GM13976 (cell line): ENCODE measurements around the gene CLRN3.

Experiments
- DNase-seq: peaks from one replicate; pipeline ENCODE4 v3.0.0; 2012; ENCODE audit warnings: low spot score
- CTCF ChIP-seq: IDR thresholded peaks from 2 replicates; pipeline ENCODE4 v1.5.1; 2012; ENCODE audit warnings: borderline replicate concordance, mild to moderate bottlenecking; ENCODE audit not compliant: insufficient read depth; ENCODE audit errors: extremely low read depth, missing control alignments, control extremely low read depth
- in situ Hi-C: fragments of 300-500 bp; cut with MboI; formaldehyde crosslinking; loops from one replicate; pipeline ENCODE4 v1.12.0; 2022; ENCODE audit warnings: low sequenced_read_pairs, mixed read lengths, inconsistent platforms; ENCODE audit not compliant: unreplicated experiment

CLRN3 gene, protein sequence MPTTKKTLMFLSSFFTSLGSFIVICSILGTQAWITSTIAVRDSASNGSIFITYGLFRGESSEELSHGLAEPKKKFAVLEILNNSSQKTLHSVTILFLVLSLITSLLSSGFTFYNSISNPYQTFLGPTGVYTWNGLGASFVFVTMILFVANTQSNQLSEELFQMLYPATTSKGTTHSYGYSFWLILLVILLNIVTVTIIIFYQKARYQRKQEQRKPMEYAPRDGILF

GRCh38 chr10:127892743-127893142 is at the start of gene CLRN3:
TSS of gene CLRN3 (minus strand) at chr10:127892941. CDS start at chr10:127892784, 157 bp downstream.
- DNase-seq = no peak
- TF ChIP-seq CTCF = no peak
- in situ Hi-C loops = no loop called here

GRCh38 chr10:127940866-127941640 is 48.3 kb upstream of the CLRN3 start:
- no peak for DNase-seq
- in situ Hi-C loops = no loop called here
- TF ChIP-seq CTCF = no peak

DNA sequence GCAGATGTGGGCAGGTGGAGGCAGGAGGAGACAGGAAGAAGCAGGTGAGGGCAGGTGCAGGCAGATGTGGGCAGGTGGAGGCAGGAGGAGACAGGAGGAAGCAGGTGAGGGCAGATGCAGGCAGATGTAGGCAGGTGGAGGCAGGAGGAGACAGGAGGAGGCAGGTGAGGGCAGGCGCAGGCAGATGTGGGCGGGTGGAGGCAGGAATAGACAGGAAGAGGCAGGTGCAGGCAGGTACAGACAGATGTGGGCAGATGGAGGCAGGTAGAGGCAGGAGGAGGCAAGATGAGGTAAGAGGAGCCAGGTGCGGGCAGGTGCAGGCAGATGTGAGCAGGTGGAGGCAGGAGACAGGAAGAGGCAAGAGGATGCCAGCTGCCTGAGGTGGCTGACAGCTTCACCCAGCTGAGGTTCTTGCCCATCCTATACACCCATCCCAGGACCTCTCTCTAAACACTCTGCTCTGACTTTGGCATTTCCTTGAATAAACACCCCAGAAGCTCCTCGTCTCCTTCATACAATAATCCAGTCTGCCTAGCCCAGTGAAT is 47.1 kb upstream of the CLRN3 start:
- TF ChIP-seq CTCF = no peak
- in situ Hi-C loops = no loop called here

GRCh38 chr10:127937915-127938463 is 45.2 kb upstream of the CLRN3 start:
- in situ Hi-C loops = no loop called here
- no peak for TF ChIP-seq CTCF
- DNase-seq = no peak

More for the DNA sequence above, 47.1 kb upstream of the CLRN3 start:
- DNase-seq = no peak

- in situ Hi-C loops = no loop called here
- no peak for TF ChIP-seq CTCF
- no peak for DNase-seq
Measured at GRCh38 chr10:127937069-127937468, 44.3 kb upstream of the CLRN3 start.

DNA sequence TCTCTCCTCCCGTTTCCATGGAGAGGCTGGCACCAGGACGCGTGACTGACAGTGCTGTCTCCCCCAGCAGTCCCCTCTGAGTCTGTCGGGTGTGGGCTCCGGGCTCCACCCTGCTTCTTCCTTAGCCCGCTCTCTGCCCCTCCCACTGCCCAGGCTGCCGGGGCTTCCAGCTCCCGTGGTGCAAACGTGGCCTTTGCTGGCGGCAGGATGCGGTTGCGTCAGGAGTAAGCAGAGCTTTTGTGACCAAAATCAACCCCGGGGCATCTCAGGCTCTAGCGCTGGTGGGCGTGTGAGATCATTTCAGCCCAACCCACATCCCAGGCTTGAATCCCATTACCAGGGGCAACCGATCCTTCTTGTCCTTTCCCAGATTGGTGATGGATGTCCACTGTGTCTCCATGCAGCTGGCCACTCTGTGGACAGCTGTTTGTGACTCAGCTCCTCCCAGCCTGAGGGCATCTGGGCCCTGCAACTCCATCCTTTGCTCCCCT is 42.4 kb upstream of the CLRN3 start:
- in situ Hi-C loops = no loop called here
- DNase-seq = no peak
- TF ChIP-seq CTCF = no peak
